ENCODE data around the gene AKR1D1. TPM values are rescaled to one million over a fixed set of nuclear protein-coding genes. Genes with fewer than 3 reads are reported as not detected.

The AKR1D1 gene
- total and polyA plus RNA-seq, 2 donors (not counting 3 experiments of a cell fraction or from before 2014, with no cell fraction given) = not detected

- POLR2A ChIA-PET = no interaction called here
- intact Hi-C loops (cut with micrococcal nuclease) = no loop called here
Measured at GRCh38 chr7:138079137-138079536, 2.9 kb downstream of the AKR1D1 start.

More at GRCh38 chr7:138079137-138079536, 2.9 kb downstream of the AKR1D1 start:
- no TSS peak for BruUV-seq (replicated peaks)
- dilution Hi-C loops (cut with MboI; ENCODE audit: extremely low pct_ligation_motif_present, low sequenced_read_pairs) = no loop called here
- H4K20me1 ChIP-seq (replicated peaks; ENCODE audit: control insufficient read depth, extremely low read depth, insufficient read depth, low read length) = no peaks in the 10 kb centered on the region
- no peak overlapping the region for H2AFZ ChIP-seq (ENCODE audit: low read depth, low read length)
- TF ChIP-seq EZH2 (IDR thresholded peaks at IDR 0.05; ENCODE audit: borderline replicate concordance, low read depth, low read length, severe bottlenecking) (no peak), MYC (IDR thresholded peaks at IDR 0.05; ENCODE audit: low read depth, low read length) (no peak), POLR2AphosphoS5 (IDR thresholded peaks at IDR 0.05; ENCODE audit: insufficient read depth, low read depth, low read length) (no peak), CTCF (IDR thresholded peaks at IDR 0.05; ENCODE audit: extremely low read depth in 1 of 2, insufficient read depth in 1 of 2, low read depth in 1 of 2, low read length in 2 of 2) (no peak), POLR2A (IDR thresholded peaks at IDR 0.05; ENCODE audit: low read depth, low read length) (no peak), MAX (IDR thresholded peaks at IDR 0.05; ENCODE audit: insufficient read depth, insufficient read length) (no peak), GATA2 (IDR thresholded peaks at IDR 0.05; ENCODE audit: insufficient read depth, insufficient read length, low read depth, low read length) (no peak), FOS (IDR thresholded peaks at IDR 0.05; ENCODE audit: borderline replicate concordance, insufficient read depth, low read length) (no peak), JUN (IDR thresholded peaks at IDR 0.05; ENCODE audit: borderline replicate concordance, insufficient read depth, insufficient read length, low read depth) (no peak)
- no peak overlapping the region for H3K4me2 ChIP-seq (ENCODE audit: insufficient read depth, low read length)
- H3K4me3 ChIP-seq (replicated peaks in 1 of 3; ENCODE audit: insufficient read depth in 1 of 3, low read depth in 1 of 3, low read length in 3 of 3) = no peak overlapping the region
- no peaks in the 10 kb centered on the region for H3K9me3 ChIP-seq (replicated peaks; ENCODE audit: control insufficient read depth, insufficient read depth, low read length)
- H3K4me1 ChIP-seq (ENCODE audit: control insufficient read depth, extremely low read depth, insufficient read depth, low read length) = no peaks in the 10 kb centered on the region
- DNase-seq (ENCODE audit: low read depth, low spot score) (no peak), FAIRE-seq (no peak)
- no peak overlapping the region for H3K9ac ChIP-seq (replicated peaks; ENCODE audit: extremely low read depth, insufficient read depth, low read length)
- H3K36me3 ChIP-seq (ENCODE audit: control insufficient read depth in 2 of 2, extremely low read depth in 1 of 2, insufficient read depth in 2 of 2, low read length in 2 of 2) = no peaks in the 10 kb centered on the region
- H3K27ac ChIP-seq (ENCODE audit: insufficient read depth, low read depth, low read length) = no peak overlapping the region
- H3K27me3 ChIP-seq (ENCODE audit: control insufficient read depth in 2 of 2, insufficient read depth in 2 of 2, low read length in 2 of 2) = no peaks in the 10 kb centered on the region
- CTCF ChIA-PET = no interaction called here
- H3K9me1 ChIP-seq (replicated peaks; ENCODE audit: control insufficient read depth, extremely low read depth, insufficient read depth, low read length) = no peaks in the 10 kb centered on the region
- no peaks in the 10 kb centered on the region for H3K79me2 ChIP-seq (ENCODE audit: control insufficient read depth, insufficient read depth, low read length)
